Measurements from ENCODE around the gene G6PC1.
"Not testable (repeated sequence)": the region's sequence is repeated elsewhere in the genome, so short reads cannot be mapped to it uniquely, and the experiment has no call there.

The G6PC1 gene

DNA sequence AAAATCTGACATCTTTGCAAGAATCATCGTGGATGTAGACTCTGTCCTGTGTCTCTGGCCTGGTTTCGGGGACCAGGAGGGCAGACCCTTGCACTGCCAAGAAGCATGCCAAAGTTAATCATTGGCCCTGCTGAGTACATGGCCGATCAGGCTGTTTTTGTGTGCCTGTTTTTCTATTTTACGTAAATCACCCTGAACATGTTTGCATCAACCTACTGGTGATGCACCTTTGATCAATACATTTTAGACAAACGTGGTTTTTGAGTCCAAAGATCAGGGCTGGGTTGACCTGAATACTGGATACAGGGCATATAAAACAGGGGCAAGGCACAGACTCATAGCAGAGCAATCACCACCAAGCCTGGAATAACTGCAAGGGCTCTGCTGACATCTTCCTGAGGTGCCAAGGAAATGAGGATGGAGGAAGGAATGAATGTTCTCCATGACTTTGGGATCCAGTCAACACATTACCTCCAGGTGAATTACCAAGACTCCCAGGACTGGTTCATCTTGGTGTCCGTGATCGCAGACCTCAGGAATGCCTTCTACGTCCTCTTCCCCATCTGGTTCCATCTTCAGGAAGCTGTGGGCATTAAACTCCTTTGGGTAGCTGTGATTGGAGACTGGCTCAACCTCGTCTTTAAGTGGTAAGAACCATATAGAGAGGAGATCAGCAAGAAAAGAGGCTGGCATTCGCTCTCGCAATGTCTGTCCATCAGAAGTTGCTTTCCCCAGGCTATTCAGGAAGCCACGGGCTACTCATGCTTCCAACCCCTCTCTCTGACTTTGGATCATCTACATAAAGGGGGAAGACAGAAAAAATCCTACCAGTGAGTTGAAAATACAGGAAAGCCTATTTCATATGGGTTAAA, at the start of gene G6PC1:
Gene G6PC1, plus strand, starts transcription at position 340 of the 872 bp plus-strand sequence. Its CDS starts 78 bp downstream, at position 418.
- H3K27me3 ChIP-seq (replicated peaks): no peaks in the 10 kb centered on the region
- DNase-seq: no peak
- H3K27ac ChIP-seq: no peak within 1 kb of the TSS
- H3K4me3 ChIP-seq (ENCODE audit: low read depth, low read length): no peak within 1 kb of the TSS
- TF ChIP-seq, protein P1, sequence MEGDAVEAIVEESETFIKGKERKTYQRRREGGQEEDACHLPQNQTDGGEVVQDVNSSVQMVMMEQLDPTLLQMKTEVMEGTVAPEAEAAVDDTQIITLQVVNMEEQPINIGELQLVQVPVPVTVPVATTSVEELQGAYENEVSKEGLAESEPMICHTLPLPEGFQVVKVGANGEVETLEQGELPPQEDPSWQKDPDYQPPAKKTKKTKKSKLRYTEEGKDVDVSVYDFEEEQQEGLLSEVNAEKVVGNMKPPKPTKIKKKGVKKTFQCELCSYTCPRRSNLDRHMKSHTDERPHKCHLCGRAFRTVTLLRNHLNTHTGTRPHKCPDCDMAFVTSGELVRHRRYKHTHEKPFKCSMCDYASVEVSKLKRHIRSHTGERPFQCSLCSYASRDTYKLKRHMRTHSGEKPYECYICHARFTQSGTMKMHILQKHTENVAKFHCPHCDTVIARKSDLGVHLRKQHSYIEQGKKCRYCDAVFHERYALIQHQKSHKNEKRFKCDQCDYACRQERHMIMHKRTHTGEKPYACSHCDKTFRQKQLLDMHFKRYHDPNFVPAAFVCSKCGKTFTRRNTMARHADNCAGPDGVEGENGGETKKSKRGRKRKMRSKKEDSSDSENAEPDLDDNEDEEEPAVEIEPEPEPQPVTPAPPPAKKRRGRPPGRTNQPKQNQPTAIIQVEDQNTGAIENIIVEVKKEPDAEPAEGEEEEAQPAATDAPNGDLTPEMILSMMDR (IDR thresholded peaks at IDR 0.05; ENCODE audit: low read depth, low read length, missing control alignments): no peak
- no peaks in the 10 kb centered on the region for H3K36me3 ChIP-seq (replicated peaks)
- in situ Hi-C loops (cut with HindIII; ENCODE audit: low pct_ligation_motif_present, low sequenced_read_pairs): no loop called here

DNA sequence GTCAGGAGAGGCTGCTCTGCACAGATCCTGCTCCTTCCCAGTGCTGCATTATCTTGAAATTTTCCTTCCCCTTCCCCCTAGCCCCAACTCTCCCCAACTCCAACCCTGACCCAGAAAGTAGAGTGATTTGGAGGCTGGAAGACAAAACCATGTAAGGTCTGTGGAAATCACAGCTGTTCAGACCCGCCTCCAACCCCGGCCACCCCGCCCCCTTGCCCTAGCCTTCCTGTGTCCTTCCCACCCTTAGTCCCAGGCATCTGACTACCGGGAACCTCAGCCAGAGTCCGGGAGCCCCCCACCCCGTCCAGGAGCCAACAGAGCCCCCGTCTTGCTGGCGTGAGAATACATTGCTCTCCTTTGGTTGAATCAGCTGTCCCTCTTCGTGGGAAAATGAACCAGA, 49.6 kb upstream of the G6PC1 start, which contains the start of gene AOC3:
Gene AOC3, plus strand, starts transcription at position 246 of the 400 bp plus-strand sequence. Its CDS starts 145 bp downstream, at position 391.
- no peaks in the 10 kb centered on the region for H3K36me3 ChIP-seq (replicated peaks)
- TF ChIP-seq, protein P1 (IDR thresholded peaks at IDR 0.05; ENCODE audit: low read depth, low read length, missing control alignments): no peak
- no peak for DNase-seq
- no peak within 1 kb of the TSS for H3K4me3 ChIP-seq (ENCODE audit: low read depth, low read length)
- no peak within 1 kb of the TSS for H3K27ac ChIP-seq
- in situ Hi-C loops (cut with HindIII; ENCODE audit: low pct_ligation_motif_present, low sequenced_read_pairs): no loop called here
- H3K27me3 ChIP-seq (replicated peaks): no peaks in the 10 kb centered on the region

DNA sequence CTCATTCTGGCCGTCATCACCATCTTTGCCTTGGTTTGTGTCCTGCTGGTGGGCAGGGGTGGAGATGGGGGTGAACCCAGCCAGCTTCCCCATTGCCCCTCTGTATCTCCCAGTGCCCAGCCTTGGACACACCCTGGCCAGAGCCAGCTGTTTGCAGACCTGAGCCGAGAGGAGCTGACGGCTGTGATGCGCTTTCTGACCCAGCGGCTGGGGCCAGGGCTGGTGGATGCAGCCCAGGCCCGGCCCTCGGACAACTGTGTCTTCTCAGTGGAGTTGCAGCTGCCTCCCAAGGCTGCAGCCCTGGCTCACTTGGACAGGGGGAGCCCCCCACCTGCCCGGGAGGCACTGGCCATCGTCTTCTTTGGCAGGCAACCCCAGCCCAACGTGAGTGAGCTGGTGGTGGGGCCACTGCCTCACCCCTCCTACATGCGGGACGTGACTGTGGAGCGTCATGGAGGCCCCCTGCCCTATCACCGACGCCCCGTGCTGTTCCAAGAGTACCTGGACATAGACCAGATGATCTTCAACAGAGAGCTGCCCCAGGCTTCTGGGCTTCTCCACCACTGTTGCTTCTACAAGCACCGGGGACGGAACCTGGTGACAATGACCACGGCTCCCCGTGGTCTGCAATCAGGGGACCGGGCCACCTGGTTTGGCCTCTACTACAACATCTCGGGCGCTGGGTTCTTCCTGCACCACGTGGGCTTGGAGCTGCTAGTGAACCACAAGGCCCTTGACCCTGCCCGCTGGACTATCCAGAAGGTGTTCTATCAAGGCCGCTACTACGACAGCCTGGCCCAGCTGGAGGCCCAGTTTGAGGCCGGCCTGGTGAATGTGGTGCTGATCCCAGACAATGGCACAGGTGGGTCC, 49.0 kb upstream of the G6PC1 start:
- H3K27ac ChIP-seq; H3K36me3 ChIP-seq (replicated peaks); DNase-seq; in situ Hi-C loops (cut with HindIII; ENCODE audit: low pct_ligation_motif_present, low sequenced_read_pairs); H3K27me3 ChIP-seq (replicated peaks); H3K4me3 ChIP-seq (ENCODE audit: low read depth, low read length): not testable (repeated sequence)

DNA sequence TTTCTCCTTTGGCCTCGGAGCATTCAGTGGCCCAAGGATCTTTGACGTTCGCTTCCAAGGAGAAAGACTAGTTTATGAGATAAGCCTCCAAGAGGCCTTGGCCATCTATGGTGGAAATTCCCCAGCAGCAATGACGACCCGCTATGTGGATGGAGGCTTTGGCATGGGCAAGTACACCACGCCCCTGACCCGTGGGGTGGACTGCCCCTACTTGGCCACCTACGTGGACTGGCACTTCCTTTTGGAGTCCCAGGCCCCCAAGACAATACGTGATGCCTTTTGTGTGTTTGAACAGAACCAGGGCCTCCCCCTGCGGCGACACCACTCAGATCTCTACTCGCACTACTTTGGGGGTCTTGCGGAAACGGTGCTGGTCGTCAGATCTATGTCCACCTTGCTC, 48.2 kb upstream of the G6PC1 start:
- no peaks in the 10 kb centered on the region for H3K36me3 ChIP-seq (replicated peaks)
- H3K4me3 ChIP-seq (ENCODE audit: low read depth, low read length): no peak overlapping the region
- no peak overlapping the region for H3K27ac ChIP-seq
- TF ChIP-seq, protein P1 (IDR thresholded peaks at IDR 0.05; ENCODE audit: low read depth, low read length, missing control alignments): no peak
- no peaks in the 10 kb centered on the region for H3K27me3 ChIP-seq (replicated peaks)
- no peak for DNase-seq
- in situ Hi-C loops (cut with HindIII; ENCODE audit: low pct_ligation_motif_present, low sequenced_read_pairs): no loop called here

DNA sequence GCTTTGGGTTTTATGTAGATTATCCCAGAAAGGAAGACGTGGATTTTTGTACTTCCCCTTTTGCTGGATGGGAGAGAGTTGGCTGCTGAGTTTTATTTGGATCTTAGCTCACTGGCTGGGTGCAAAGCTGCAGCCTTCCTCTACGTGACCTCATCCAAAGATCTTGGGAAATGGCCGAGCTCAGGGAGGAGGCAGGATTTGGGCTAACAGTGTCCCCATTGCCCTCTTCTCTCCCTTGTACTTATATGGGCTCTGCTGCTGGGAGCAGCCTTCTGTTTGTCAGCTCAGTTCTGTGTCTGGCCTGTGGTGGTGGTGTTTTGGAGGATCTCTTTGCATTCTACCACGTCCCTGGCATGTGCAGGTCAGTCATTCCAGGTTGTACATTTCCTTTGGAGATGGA, 47.6 kb upstream of the G6PC1 start:
- no peaks in the 10 kb centered on the region for H3K27me3 ChIP-seq (replicated peaks)
- H3K36me3 ChIP-seq (replicated peaks): no peaks in the 10 kb centered on the region
- DNase-seq: no peak
- TF ChIP-seq, protein P1 (IDR thresholded peaks at IDR 0.05; ENCODE audit: low read depth, low read length, missing control alignments): no peak
- no peak overlapping the region for H3K4me3 ChIP-seq (ENCODE audit: low read depth, low read length)
- in situ Hi-C loops (cut with HindIII; ENCODE audit: low pct_ligation_motif_present, low sequenced_read_pairs): no loop called here
- no peak overlapping the region for H3K27ac ChIP-seq

DNA sequence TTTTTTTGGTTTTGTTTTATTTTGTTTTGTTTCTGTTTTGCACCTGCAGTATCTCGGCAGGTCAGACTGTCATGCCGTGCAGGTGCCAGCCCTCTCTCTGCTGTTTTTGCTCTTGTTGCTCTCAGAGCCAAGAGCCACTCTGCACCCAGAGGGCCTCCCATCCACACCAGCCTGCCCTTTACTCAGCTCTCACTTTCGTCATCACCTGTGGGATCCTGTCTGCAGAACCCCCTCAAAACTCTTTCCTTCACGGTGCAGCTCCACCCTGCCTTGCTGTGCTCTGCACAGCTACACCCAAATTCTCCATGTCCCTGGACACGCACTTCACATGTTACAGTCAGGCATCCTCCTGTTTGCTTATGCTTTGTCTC, 47.0 kb upstream of the G6PC1 start:
- TF ChIP-seq, protein P1 (IDR thresholded peaks at IDR 0.05; ENCODE audit: low read depth, low read length, missing control alignments): no peak
- no peak for DNase-seq
- Histone ChIP-seq H3K36me3 (replicated peaks) (no peaks in the 10 kb centered on the region), H3K27me3 (replicated peaks) (no peaks in the 10 kb centered on the region), H3K4me3 (ENCODE audit: low read depth, low read length) (no peak overlapping the region), H3K27ac (no peak overlapping the region)
- in situ Hi-C loops (cut with HindIII; ENCODE audit: low pct_ligation_motif_present, low sequenced_read_pairs): no loop called here
